GM13977 (cell line): Measurements from ENCODE around the gene MYRIP.

Experiments
- DNase-seq: peaks from one replicate; pipeline ENCODE4 v3.0.0; 2012; ENCODE audit warnings: low spot score
- CTCF ChIP-seq: IDR thresholded peaks from 2 replicates; pipeline ENCODE4 v1.5.1; 2012; ENCODE audit warnings: mild to moderate bottlenecking, control low read depth; ENCODE audit not compliant: insufficient read depth; ENCODE audit errors: extremely low read depth, missing control alignments
- in situ Hi-C: fragments of 300-500 bp; cut with MboI; formaldehyde crosslinking; loops from one replicate; pipeline ENCODE4 v1.12.0; 2022; ENCODE audit warnings: low sequenced_read_pairs, low pct_unique_long_range_greater_than_20kb, mixed read lengths, inconsistent platforms; ENCODE audit not compliant: unreplicated experiment

Gene MYRIP

DNA sequence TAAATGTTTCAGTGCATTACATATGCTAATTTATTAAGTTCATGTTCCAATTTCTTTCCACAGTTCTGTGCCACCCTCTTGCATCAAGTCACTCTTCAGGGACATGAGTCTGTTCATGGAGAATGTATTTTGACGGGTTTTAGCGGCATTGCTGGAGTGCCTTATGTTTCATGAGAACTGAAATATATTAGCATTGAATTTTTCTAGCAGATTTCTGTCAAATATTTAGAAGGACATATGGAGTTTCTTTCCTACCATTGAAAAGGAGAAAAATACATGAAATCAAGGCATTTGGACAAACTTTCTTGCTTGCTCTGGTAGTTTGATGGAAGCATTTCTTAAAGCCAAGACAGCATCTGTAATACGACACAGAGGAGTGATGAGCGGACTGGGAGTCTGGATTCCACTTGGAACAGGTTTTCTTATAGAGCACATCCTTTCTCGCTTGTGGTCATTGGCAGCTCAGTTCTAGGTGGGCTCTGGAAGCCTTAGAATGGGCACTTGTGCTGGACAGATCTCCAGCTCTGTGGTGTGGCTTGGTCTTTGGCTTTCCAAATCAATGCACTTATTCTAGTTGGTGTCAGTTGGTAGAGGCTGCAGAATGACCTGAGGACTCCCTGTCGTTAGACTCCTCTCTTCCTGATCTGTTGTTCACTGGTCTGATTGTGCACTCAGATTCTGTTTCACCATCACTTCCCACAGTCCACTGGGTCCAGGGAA lies 415.5 kb downstream of the MYRIP start:
- in situ Hi-C loops = no loop called here
- DNase-seq = no peak
- no peak for TF ChIP-seq CTCF

DNA sequence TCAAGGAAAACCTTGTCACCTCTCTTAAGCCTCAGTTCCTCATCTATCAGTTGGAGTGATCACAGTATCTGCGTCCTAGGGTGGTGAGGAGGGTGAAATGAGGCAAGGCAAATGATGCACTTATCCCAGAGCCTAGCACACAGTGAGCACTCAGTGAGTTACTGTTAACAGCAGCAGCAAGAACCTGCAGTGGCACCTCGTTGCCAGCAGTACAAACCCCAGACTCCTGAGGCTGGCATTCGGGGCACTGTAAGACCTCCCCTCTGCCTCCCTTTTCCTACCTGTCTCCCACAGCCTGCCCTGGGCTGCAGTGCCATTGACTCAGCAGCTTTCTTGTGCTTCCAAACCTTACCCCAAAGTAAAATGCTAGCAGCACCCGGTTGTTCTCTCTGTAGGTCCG lies 417.2 kb downstream of the MYRIP start:
- no peak for TF ChIP-seq CTCF
- in situ Hi-C loops = no loop called here
- no peak for DNase-seq

DNA sequence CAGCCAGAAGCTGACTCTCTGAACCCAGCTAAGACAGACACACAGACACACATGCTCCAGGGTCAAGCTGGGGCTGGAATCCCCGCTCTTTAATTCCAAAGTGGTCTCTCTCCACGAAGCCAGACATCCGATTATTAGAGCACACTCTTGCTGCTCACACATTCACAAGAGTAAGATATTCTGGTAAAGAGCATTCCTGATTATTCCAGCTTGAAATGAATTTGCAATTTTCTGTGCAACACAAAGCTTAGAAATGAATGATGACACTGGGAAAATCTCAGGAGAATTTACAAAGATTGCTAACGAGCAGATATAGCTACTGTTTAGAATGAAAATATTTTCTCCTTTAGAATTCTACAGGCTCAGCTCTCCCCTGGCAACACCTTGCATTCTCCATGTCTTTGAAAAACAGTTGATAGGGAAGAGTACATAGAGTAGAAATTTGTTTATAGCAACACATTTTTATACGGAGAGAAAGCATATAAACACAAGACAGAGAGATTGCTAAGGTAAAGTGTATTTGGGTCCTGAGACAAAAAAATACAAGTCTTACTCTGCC lies 419.5 kb downstream of the MYRIP start:
- no peak for TF ChIP-seq CTCF
- in situ Hi-C loops = no loop called here
- DNase-seq = no peak

GRCh38 chr3:40229386-40229785 lies 420.0 kb downstream of the MYRIP start:
- in situ Hi-C loops = no loop called here
- no peak for TF ChIP-seq CTCF
- DNase-seq = no peak

DNA sequence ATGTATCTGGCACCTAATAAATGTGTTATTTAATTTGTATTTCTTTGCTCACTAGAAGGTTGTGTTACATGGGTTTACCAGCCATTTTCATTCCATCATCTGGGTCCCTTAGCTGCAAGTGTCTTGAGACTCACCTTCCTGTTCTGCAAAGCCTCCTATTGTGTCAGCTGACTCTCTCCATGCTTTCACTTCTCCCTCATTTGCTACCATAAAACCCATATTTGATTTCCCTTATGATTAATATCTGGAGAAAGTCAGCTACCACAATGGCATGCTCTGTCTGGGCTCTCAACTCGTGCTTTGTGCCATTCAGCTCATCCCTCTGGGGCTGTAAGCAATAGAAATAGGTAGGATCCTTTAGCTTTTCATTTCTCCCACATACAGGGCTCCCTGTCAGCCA lies 420.6 kb downstream of the MYRIP start:
- TF ChIP-seq CTCF = no peak
- in situ Hi-C loops = no loop called here
- DNase-seq = no peak

GRCh38 chr3:40230382-40230781 lies 421.0 kb downstream of the MYRIP start:
- no peak for DNase-seq
- in situ Hi-C loops = no loop called here
- no peak for TF ChIP-seq CTCF
